Stimulated activated CD4-positive, alpha-beta T cell treated with anti-CD3 and anti-CD28 coated beads, Interleukin-4, amount 100 ng/mL, for 48 hours (primary cell): ENCODE results near the gene TMEM150C.
"Not testable (repeated sequence)": the region's sequence is repeated elsewhere in the genome, so short reads cannot be mapped to it uniquely, and the experiment has no call there.

ENCODE experiments used
- DNase-seq, 2 donors: peaks; one replicate each; pipeline ENCODE4 v3.0.0-alpha.2; 2020; ENCODE audit warnings: low read depth in 2 of 2

TMEM150C gene

GRCh38 chr4:82515705-82516104, 46.1 kb downstream of the TMEM150C start:
- no peak for DNase-seq

GRCh38 chr4:82513382-82513781, 48.4 kb downstream of the TMEM150C start:
- no peak for DNase-seq

- DNase-seq, result no peak
Measured at GRCh38 chr4:82510216-82510615, 51.6 kb downstream of the TMEM150C start.

- DNase-seq, result no peak
Measured at GRCh38 chr4:82508806-82509428, 52.9 kb downstream of the TMEM150C start.

- DNase-seq, result no peak
Measured at GRCh38 chr4:82508011-82508410, 53.8 kb downstream of the TMEM150C start.

GRCh38 chr4:82501154-82501442, 60.7 kb downstream of the TMEM150C start:
- no peak for DNase-seq

- DNase-seq, result no peak
Measured at GRCh38 chr4:82500435-82501153, 61.2 kb downstream of the TMEM150C start.

- DNase-seq, result no peak
Measured at GRCh38 chr4:82499738-82500434, 61.9 kb downstream of the TMEM150C start.

GRCh38 chr4:82496349-82496748, 65.4 kb downstream of the TMEM150C start:
- DNase-seq, result no peak

GRCh38 chr4:82495666-82496065, 66.1 kb downstream of the TMEM150C start:
- DNase-seq, result no peak

- no peak for DNase-seq
Measured at GRCh38 chr4:82493721-82494425, 67.9 kb downstream of the TMEM150C start.

GRCh38 chr4:82491251-82491960, 70.4 kb downstream of the TMEM150C start:
- no peak for DNase-seq

- DNase-seq, result no peak
Measured at GRCh38 chr4:82489987-82490386, 71.8 kb downstream of the TMEM150C start.

- no peak for DNase-seq
Measured at GRCh38 chr4:82489076-82489475, 72.7 kb downstream of the TMEM150C start.

GRCh38 chr4:82484996-82485783, 76.6 kb downstream of the TMEM150C start:
- DNase-seq, result no peak

- no peak for DNase-seq
Measured at GRCh38 chr4:82482387-82482786, 79.4 kb downstream of the TMEM150C start.

- no peak for DNase-seq
Measured at GRCh38 chr4:82481506-82481840, 80.3 kb downstream of the TMEM150C start.

GRCh38 chr4:82480771-82481505, 80.8 kb downstream of the TMEM150C start:
- no peak for DNase-seq

GRCh38 chr4:82479562-82479961, 82.2 kb downstream of the TMEM150C start:
- DNase-seq, result no peak

- not testable (repeated sequence) for DNase-seq
Measured at GRCh38 chr4:82477469-82477868, 84.3 kb downstream of the TMEM150C start.
